Renal cortex interstitium (tissue), 11 donors: ENCODE results near the gene KRT1. TPM values are rescaled to one million over a fixed set of nuclear protein-coding genes. Genes with fewer than 3 reads are reported as not detected.

ENCODE experiments used
- DNase-seq, 11 donors: peaks; one replicate each; pipeline ENCODE4 v3.0.0-alpha.2; 2013; ENCODE audit warnings: low read depth in 9 of 11, low spot score in 4 of 11; ENCODE audit errors: extremely low read depth in 1 of 11
- polyA plus RNA-seq, 3 donors: library from polyadenylated mRNA; unstranded; fragments of 120-200 nt; gene quantifications; one replicate each; pipeline ENCODE4 v1.2.1, GENCODE V29; 2013; ENCODE audit not compliant: insufficient read length in 3 of 3

The KRT1 gene
- polyA plus RNA-seq, 3 donors, result 0.06 to 0.26 (median 0.11) TPM

DNA sequence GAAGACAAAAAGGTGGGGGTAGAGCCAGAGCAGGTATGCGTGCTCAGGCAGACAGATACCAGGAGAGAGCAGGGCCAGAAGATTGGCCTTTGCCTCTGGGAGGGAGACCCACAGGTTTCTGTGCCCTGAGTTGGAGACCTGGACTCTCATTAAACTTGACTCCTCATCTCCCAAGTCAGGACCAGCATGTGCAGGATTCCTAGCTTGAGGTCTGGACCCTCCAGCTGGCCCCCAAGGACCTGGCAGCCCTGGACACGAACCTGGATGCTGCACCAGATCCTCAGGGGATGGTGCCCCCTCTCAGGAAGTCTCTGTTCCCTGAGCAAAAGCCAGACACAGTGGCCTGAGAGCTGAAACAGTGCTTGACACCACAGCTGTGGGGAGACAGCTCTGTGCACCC is 51.4 kb downstream of the KRT1 start:
- DNase-seq, result no peak

DNA sequence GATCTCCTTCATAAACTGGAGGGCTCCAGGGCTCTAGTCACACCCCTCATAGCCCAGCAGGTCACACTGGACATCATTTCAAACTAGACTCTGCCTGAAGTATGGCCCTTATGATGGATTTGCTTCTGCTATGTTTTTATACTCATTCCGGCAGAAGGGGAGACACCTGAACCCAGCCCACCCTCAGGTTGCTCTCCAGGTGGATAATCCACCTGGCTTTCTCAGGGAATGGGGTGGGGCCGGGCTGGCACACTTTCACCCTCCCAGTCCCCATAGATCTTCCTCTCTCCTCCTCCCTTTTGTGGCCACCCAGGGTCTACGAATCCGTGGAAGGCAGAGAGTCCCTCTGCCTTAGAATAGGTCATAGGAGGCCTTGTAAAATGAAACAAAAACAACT is 52.1 kb downstream of the KRT1 start:
- DNase-seq, result no peak

DNA sequence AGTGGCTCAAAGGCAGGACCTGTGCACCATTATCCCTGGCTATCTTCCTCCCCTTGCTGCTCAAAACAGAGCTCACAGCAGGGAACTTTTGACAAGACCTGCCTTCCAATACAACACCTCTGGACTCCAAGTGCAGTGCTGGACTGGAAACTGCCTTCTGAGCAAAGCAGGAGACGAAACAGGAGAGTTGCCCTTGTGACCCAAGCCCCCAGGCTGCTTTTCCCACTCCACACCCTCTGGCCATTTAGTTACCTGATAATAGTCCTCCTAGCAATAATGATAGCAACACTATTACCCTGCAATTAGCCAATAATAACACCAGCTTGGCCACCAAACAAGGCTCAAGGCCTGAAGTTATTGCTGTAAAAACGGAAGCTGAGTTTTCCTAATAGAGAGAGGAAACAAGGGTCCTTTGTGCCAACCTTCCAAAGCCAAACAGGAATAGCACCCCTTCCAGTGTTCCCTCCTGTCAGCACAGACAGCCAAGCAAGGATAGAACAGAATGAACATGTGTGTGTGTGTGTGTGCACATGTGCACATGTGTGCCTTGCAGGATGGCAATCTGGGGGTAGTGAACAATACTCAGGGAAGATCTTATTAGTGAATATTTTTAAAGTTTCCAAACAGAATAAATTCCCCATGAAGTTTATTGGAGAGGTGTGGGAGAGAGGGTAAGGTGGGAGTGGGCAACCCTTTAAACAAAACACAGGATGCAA is 52.7 kb downstream of the KRT1 start:
- DNase-seq, result no peak

Other genes with a start within 250 kb of the KRT1 start
- not detected for gene KRT75, start 246.0 kb downstream of the KRT1 start, polyA plus RNA-seq
- gene KRT6B, start 228.3 kb downstream of the KRT1 start, polyA plus RNA-seq, result not detected
- gene KRT6C, start 206.6 kb downstream of the KRT1 start, polyA plus RNA-seq, result not detected
- gene KRT6A, start 187.2 kb downstream of the KRT1 start, polyA plus RNA-seq, result not detected
- under 1 TPM; 0.24 to 0.33 (median 0.27) TPM for gene KRT5, start 160.0 kb downstream of the KRT1 start, polyA plus RNA-seq
- gene KRT71, start 127.3 kb downstream of the KRT1 start, polyA plus RNA-seq, result not detected
- not detected for gene KRT74, start 106.6 kb downstream of the KRT1 start, polyA plus RNA-seq
- under 1 TPM in 1 of 3 donors, not detected in 2; 0.12 TPM for gene KRT72, start 78.9 kb downstream of the KRT1 start, polyA plus RNA-seq
- under 1 TPM in 1 of 3 donors, not detected in 2; 0.04 TPM for gene KRT73, start 61.8 kb downstream of the KRT1 start, polyA plus RNA-seq
- not detected for gene KRT2, start 28.2 kb downstream of the KRT1 start, polyA plus RNA-seq
- not detected for gene KRT77, start 23.1 kb upstream of the KRT1 start, polyA plus RNA-seq
- gene KRT76, start 96.9 kb upstream of the KRT1 start, polyA plus RNA-seq, result not detected
- gene KRT3, start 115.7 kb upstream of the KRT1 start, polyA plus RNA-seq, result not detected
- gene KRT4, start 133.7 kb upstream of the KRT1 start, polyA plus RNA-seq, result under 1 TPM; 0.20 to 0.81 (median 0.65) TPM
- gene KRT79, start 153.9 kb upstream of the KRT1 start, polyA plus RNA-seq, result not detected
- gene KRT78, start 168.6 kb upstream of the KRT1 start, polyA plus RNA-seq, result not detected
- 100 to 1,000 TPM; 202 to 286 (median 204) TPM for gene KRT8, start 224.7 kb upstream of the KRT1 start, polyA plus RNA-seq